WTC11 (cell line): ENCODE results near the gene PPIL3. TPM values are rescaled to one million over a fixed set of nuclear protein-coding genes. Genes with fewer than 3 reads are reported as not detected.

Experiments
- ATAC-seq: fragments of 200-7000 bp; cut with Tn5 transposase; 2 replicates; pipeline ENCODE4 v1.10.0; 2021; ENCODE audit warnings: mild to moderate bottlenecking, moderate library complexity
- CTCF ChIA-PET: fragments of 300-600 bp; sonication (Branson Sonifier 250); formaldehyde crosslinking; loops from one replicate; lab custom pipeline; 2021; ENCODE audit warnings: antibody characterized with exemption; lab: Charles Lee
- POLR2A ChIA-PET: fragments of 350-600 bp; sonication (Branson Sonifier 250); formaldehyde crosslinking; loops from one replicate; lab custom pipeline; 2021; ENCODE audit warnings: antibody characterized with exemption; lab: Charles Lee
- DNase-seq: peaks from one replicate; pipeline ENCODE4 v3.0.0; 2021; ENCODE audit warnings: low spot score
- H3K27ac Mint-ChIP-seq: 2 replicates; pipeline ENCODE4 v1.8.0; 2021; ENCODE audit warnings: mixed read lengths
- H3K27me3 Mint-ChIP-seq: 2 replicates; pipeline ENCODE4 v1.8.0; 2021; ENCODE audit warnings: low read depth, mild to moderate bottlenecking, moderate library complexity, mixed read lengths
- H3K36me3 Mint-ChIP-seq: 2 replicates; pipeline ENCODE4 v1.8.0; 2021; ENCODE audit warnings: mixed read lengths
- H3K4me1 Mint-ChIP-seq: 2 replicates; pipeline ENCODE4 v1.8.0; 2022; ENCODE audit warnings: mixed read lengths
- H3K4me3 Mint-ChIP-seq: 2 replicates; pipeline ENCODE4 v1.8.0; 2021; ENCODE audit warnings: mild to moderate bottlenecking, moderate library complexity, mixed read lengths
- H3K9me3 Mint-ChIP-seq: 2 replicates; pipeline ENCODE4 v1.8.0; 2021; ENCODE audit warnings: mixed read lengths
- ATF3 ChIP-seq: sonication (generic); formaldehyde crosslinking; conservative IDR thresholded peaks from 2 replicates; pipeline ENCODE4 v1.8.1; 2022; ENCODE audit warnings: mild to moderate bottlenecking, missing genetic modification reagents
- EMX1 ChIP-seq: fragments of 250-450 bp; sonication (Bioruptor Pico); IDR thresholded peaks from 2 replicates; pipeline ENCODE4 v1.8.0; 2021; ENCODE audit warnings: mild to moderate bottlenecking
- HMGA2 ChIP-seq: fragments of 250-450 bp; sonication (Bioruptor Pico); IDR thresholded peaks from 2 replicates; pipeline ENCODE4 v1.4.0; 2021; ENCODE audit warnings: mild to moderate bottlenecking, moderate library complexity
- IRF2 ChIP-seq: sonication (generic); formaldehyde crosslinking; IDR thresholded peaks from 2 replicates; pipeline ENCODE4 v1.8.0; 2022; ENCODE audit warnings: low read depth, missing genetic modification reagents, borderline replicate concordance
- NR1H2 ChIP-seq: sonication (generic); formaldehyde crosslinking; IDR thresholded peaks from 2 replicates; pipeline ENCODE4 v1.9.0; 2021; ENCODE audit warnings: mild to moderate bottlenecking, moderate library complexity, missing genetic modification reagents
- OVOL2 ChIP-seq: fragments of 250-450 bp; sonication (Bioruptor Pico); IDR thresholded peaks from 2 replicates; pipeline ENCODE4 v1.9.0; 2021; ENCODE audit warnings: mild to moderate bottlenecking, borderline replicate concordance
- RORB ChIP-seq: fragments of 250-450 bp; sonication (Bioruptor Pico); IDR thresholded peaks from 2 replicates; pipeline ENCODE4 v1.9.0; 2021; ENCODE audit warnings: mild to moderate bottlenecking
- TCF7 ChIP-seq: sonication (generic); formaldehyde crosslinking; IDR thresholded peaks from 2 replicates; pipeline ENCODE4 v1.8.0; 2022; ENCODE audit warnings: mild to moderate bottlenecking, low read depth, missing genetic modification reagents, moderate library complexity
- TEAD1 ChIP-seq: sonication (generic); formaldehyde crosslinking; IDR thresholded peaks from 2 replicates; pipeline ENCODE4 v1.8.0; 2022; ENCODE audit warnings: mild to moderate bottlenecking, missing genetic modification reagents
- ZBTB21 ChIP-seq: sonication (generic); formaldehyde crosslinking; IDR thresholded peaks from 2 replicates; pipeline ENCODE4 v1.8.1; 2023; ENCODE audit warnings: mild to moderate bottlenecking, missing genetic modification reagents, borderline replicate concordance
- ZMAT4 ChIP-seq: fragments of 250-450 bp; sonication (Bioruptor Pico); IDR thresholded peaks from 2 replicates; pipeline ENCODE4 v1.9.0; 2021; ENCODE audit warnings: mild to moderate bottlenecking
- ZNF121 ChIP-seq: sonication (generic); formaldehyde crosslinking; IDR thresholded peaks from 2 replicates; pipeline ENCODE4 v1.8.0; 2023; ENCODE audit warnings: missing genetic modification reagents
- ZNF232 ChIP-seq: sonication (generic); formaldehyde crosslinking; IDR thresholded peaks from 2 replicates; pipeline ENCODE4 v1.8.0; 2022; ENCODE audit warnings: mild to moderate bottlenecking, missing genetic modification reagents
- total RNA-seq: library from RNA; stranded (reverse); gene quantifications from 3 replicates; pipeline ENCODE4 v1.2.3, GENCODE V29; 2021
- TF ChIP-seq, protein P1 (sequence below): fragments of 250-450 bp; sonication (Bioruptor Pico); IDR thresholded peaks from 2 replicates; pipeline ENCODE4 v1.9.0; 2021; ENCODE audit warnings: mild to moderate bottlenecking, borderline replicate concordance
- TF ChIP-seq, protein P2 (sequence below): fragments of 250-450 bp; sonication (Bioruptor Pico); IDR thresholded peaks from 2 replicates; pipeline ENCODE4 v2.1.2; 2022; ENCODE audit warnings: mild to moderate bottlenecking, moderate library complexity
- TF ChIP-seq, protein P3 (sequence below): sonication (generic); formaldehyde crosslinking; IDR thresholded peaks from 2 replicates; pipeline ENCODE4 v1.8.1; 2023; ENCODE audit warnings: mild to moderate bottlenecking, moderate library complexity, missing genetic modification reagents
- TF ChIP-seq, protein P4 (sequence below): sonication (generic); formaldehyde crosslinking; conservative IDR thresholded peaks from 2 replicates; pipeline ENCODE4 v1.8.1; 2023; ENCODE audit warnings: mild to moderate bottlenecking, low read depth, missing genetic modification reagents, moderate library complexity

Gene PPIL3
- total RNA-seq, 1 experiment from 2014 or later, result 39.3 TPM

GRCh38 chr2:200847269-200847668, 41.6 kb downstream of the PPIL3 start (continued):
- TF ChIP-seq, protein P1, sequence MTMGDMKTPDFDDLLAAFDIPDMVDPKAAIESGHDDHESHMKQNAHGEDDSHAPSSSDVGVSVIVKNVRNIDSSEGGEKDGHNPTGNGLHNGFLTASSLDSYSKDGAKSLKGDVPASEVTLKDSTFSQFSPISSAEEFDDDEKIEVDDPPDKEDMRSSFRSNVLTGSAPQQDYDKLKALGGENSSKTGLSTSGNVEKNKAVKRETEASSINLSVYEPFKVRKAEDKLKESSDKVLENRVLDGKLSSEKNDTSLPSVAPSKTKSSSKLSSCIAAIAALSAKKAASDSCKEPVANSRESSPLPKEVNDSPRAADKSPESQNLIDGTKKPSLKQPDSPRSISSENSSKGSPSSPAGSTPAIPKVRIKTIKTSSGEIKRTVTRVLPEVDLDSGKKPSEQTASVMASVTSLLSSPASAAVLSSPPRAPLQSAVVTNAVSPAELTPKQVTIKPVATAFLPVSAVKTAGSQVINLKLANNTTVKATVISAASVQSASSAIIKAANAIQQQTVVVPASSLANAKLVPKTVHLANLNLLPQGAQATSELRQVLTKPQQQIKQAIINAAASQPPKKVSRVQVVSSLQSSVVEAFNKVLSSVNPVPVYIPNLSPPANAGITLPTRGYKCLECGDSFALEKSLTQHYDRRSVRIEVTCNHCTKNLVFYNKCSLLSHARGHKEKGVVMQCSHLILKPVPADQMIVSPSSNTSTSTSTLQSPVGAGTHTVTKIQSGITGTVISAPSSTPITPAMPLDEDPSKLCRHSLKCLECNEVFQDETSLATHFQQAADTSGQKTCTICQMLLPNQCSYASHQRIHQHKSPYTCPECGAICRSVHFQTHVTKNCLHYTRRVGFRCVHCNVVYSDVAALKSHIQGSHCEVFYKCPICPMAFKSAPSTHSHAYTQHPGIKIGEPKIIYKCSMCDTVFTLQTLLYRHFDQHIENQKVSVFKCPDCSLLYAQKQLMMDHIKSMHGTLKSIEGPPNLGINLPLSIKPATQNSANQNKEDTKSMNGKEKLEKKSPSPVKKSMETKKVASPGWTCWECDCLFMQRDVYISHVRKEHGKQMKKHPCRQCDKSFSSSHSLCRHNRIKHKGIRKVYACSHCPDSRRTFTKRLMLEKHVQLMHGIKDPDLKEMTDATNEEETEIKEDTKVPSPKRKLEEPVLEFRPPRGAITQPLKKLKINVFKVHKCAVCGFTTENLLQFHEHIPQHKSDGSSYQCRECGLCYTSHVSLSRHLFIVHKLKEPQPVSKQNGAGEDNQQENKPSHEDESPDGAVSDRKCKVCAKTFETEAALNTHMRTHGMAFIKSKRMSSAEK (CRISPR knock-in tag), result no peak
- TF ChIP-seq, protein P2, sequence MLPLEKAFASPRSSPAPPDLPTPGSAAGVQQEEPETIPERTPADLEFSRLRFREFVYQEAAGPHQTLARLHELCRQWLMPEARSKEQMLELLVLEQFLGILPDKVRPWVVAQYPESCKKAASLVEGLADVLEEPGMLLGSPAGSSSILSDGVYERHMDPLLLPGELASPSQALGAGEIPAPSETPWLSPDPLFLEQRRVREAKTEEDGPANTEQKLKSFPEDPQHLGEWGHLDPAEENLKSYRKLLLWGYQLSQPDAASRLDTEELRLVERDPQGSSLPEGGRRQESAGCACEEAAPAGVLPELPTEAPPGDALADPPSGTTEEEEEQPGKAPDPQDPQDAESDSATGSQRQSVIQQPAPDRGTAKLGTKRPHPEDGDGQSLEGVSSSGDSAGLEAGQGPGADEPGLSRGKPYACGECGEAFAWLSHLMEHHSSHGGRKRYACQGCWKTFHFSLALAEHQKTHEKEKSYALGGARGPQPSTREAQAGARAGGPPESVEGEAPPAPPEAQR (CRISPR knock-in tag), result no peak
- TF ChIP-seq, protein P3, sequence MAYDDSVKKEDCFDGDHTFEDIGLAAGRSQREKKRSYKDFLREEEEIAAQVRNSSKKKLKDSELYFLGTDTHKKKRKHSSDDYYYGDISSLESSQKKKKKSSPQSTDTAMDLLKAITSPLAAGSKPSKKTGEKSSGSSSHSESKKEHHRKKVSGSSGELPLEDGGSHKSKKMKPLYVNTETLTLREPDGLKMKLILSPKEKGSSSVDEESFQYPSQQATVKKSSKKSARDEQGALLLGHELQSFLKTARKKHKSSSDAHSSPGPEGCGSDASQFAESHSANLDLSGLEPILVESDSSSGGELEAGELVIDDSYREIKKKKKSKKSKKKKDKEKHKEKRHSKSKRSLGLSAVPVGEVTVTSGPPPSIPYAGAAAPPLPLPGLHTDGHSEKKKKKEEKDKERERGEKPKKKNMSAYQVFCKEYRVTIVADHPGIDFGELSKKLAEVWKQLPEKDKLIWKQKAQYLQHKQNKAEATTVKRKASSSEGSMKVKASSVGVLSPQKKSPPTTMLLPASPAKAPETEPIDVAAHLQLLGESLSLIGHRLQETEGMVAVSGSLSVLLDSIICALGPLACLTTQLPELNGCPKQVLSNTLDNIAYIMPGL, result no peak
- no peak for TF ChIP-seq ZBTB21
- TF ChIP-seq OVOL2 (CRISPR knock-in tag), result no peak
- TF ChIP-seq RORB (CRISPR knock-in tag), result no peak
- TF ChIP-seq IRF2, result no peak
- TF ChIP-seq ZNF121 (CRISPR knock-in tag), result no peak

DNA sequence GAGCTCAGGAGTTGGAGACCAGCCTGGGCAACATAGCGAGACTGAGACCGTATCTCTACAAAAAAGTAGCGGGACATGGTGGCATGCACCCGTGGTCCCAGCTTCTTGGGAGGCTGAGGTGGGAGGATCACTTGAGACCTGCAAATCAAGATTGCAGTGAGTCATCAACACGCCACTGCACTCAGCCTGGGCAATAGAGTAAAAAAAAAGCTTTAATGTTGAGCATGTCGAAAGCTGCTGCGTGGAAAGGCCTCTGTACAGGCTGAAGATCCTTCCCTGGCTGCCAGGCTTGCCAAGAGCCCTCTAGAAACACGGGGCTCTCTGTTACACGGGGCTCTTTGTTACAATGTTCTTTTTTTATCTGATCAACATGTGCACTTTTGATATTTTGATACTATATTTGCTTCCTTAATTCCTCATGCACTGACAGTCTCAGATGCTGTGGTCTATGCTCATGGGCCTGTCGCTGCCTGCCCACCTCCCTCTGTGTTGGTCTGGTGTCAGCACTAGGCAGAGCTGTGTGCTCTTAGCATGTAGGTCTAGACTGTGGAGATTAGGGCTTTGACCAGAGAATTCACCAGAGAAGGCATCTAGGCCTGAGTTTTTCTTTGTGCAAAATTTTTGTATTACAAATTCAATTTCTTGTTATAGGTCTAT, 43.1 kb downstream of the PPIL3 start:
- no peak for TF ChIP-seq ZMAT4 (CRISPR knock-in tag)
- TF ChIP-seq, protein P3, result no peak
- no peaks in the 10 kb centered on the region for H3K9me3 Mint-ChIP-seq
- no peaks in the 10 kb centered on the region for H3K4me1 Mint-ChIP-seq
- no peak for DNase-seq
- CTCF ChIA-PET, result interaction anchor here (0.9 kb wide), 1 partner anchor 133 kb away, joined by 3 read pairs; no protein-coding TSS in a partner anchor
- H3K36me3 Mint-ChIP-seq, result no peaks in the 10 kb centered on the region
- ATAC-seq, result no peak
- H3K27ac Mint-ChIP-seq, result no peak overlapping the region
- H3K27me3 Mint-ChIP-seq, result no peaks in the 10 kb centered on the region
- POLR2A ChIA-PET, result no interaction called here
- H3K4me3 Mint-ChIP-seq, result no peak overlapping the region

DNA sequence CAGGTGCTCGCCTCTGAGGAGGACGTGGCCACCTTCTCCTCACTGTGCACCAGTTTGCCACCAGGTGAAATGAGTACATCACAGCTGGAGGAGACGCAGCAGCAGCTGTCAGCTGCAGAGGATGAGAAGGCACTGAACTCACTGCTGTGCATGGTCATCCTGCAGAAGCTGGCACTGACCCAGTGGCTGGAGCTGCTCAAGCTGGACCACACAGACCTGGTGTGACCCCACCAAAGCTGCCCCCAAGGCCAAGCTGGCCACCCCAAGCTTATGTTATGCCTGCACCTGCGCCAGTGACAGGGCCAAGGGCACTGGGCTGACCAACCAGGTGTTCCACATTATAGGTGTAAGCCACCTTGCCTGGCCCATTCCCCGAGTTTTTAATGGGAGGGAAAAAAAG, 43.7 kb downstream of the PPIL3 start:
- DNase-seq (no peak), ATAC-seq (no peak)
- Mint-ChIP-seq H3K9me3 (no peaks in the 10 kb centered on the region), H3K27me3 (no peaks in the 10 kb centered on the region), H3K4me1 (no peaks in the 10 kb centered on the region), H3K27ac (no peak overlapping the region), H3K4me3 (no peak overlapping the region), H3K36me3 (no peaks in the 10 kb centered on the region)
- TF ChIP-seq EMX1 (no peak), NR1H2 (CRISPR knock-in tag) (no peak), HMGA2 (CRISPR knock-in tag) (no peak), TEAD1 (CRISPR knock-in tag) (no peak), ZBTB21 (no peak), TCF7 (CRISPR knock-in tag) (no peak), ZNF232 (CRISPR knock-in tag) (no peak), ATF3 (CRISPR knock-in tag) (no peak)
- TF ChIP-seq, protein P4, sequence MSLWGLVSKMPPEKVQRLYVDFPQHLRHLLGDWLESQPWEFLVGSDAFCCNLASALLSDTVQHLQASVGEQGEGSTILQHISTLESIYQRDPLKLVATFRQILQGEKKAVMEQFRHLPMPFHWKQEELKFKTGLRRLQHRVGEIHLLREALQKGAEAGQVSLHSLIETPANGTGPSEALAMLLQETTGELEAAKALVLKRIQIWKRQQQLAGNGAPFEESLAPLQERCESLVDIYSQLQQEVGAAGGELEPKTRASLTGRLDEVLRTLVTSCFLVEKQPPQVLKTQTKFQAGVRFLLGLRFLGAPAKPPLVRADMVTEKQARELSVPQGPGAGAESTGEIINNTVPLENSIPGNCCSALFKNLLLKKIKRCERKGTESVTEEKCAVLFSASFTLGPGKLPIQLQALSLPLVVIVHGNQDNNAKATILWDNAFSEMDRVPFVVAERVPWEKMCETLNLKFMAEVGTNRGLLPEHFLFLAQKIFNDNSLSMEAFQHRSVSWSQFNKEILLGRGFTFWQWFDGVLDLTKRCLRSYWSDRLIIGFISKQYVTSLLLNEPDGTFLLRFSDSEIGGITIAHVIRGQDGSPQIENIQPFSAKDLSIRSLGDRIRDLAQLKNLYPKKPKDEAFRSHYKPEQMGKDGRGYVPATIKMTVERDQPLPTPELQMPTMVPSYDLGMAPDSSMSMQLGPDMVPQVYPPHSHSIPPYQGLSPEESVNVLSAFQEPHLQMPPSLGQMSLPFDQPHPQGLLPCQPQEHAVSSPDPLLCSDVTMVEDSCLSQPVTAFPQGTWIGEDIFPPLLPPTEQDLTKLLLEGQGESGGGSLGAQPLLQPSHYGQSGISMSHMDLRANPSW (CRISPR knock-in tag), result no peak
- ChIA-PET CTCF (interaction anchor here (0.9 kb wide), 1 partner anchor 132 kb away, joined by 3 read pairs; no protein-coding TSS in a partner anchor), POLR2A (interaction anchor here (1.0 kb wide), 2 partner anchors 18 to 19 kb away, joined by 3 to 4 read pairs; partner anchors contain the start of gene CLK1)
